Endothelial cell (in vitro differentiated cells): Measurements from ENCODE around the gene SART3. TPM values are rescaled to one million over a fixed set of nuclear protein-coding genes. Genes with fewer than 3 reads are reported as not detected.

Experiments
- DNase-seq: peaks from one replicate; pipeline ENCODE4 v3.0.0; 2021; ENCODE audit warnings: low spot score
- H3K27ac Mint-ChIP-seq: one replicate; pipeline ENCODE4 v1.8.0; 2021; ENCODE audit warnings: mixed read lengths, inconsistent platforms; ENCODE audit not compliant: unreplicated experiment
- H3K27me3 Mint-ChIP-seq: one replicate; pipeline ENCODE4 v1.8.0; 2021; ENCODE audit warnings: mild to moderate bottlenecking, moderate library complexity, mixed read lengths, inconsistent platforms; ENCODE audit not compliant: unreplicated experiment
- H3K36me3 Mint-ChIP-seq: one replicate; pipeline ENCODE4 v1.8.0; 2021; ENCODE audit warnings: mild to moderate bottlenecking, low read depth, mixed read lengths, inconsistent platforms; ENCODE audit not compliant: unreplicated experiment
- H3K4me1 Mint-ChIP-seq: one replicate; pipeline ENCODE4 v1.8.0; 2021; ENCODE audit warnings: mild to moderate bottlenecking, mixed read lengths, inconsistent platforms; ENCODE audit not compliant: unreplicated experiment
- H3K4me3 Mint-ChIP-seq: one replicate; pipeline ENCODE4 v1.8.0; 2021; ENCODE audit warnings: mild to moderate bottlenecking, mixed read lengths, inconsistent platforms; ENCODE audit not compliant: unreplicated experiment
- H3K9me3 Mint-ChIP-seq: one replicate; pipeline ENCODE4 v1.8.0; 2021; ENCODE audit warnings: mixed read lengths, inconsistent platforms; ENCODE audit not compliant: unreplicated experiment
- total RNA-seq: library from RNA; stranded (reverse); fragmentation: NEBNext Ultra II Directional; extraction: Animal tissue kit (Norgen Biotek cat#: 25700); gene quantifications from one replicate; pipeline ENCODE4 v1.2.1, GENCODE V29; 2021; ENCODE audit not compliant: unreplicated experiment
- TF ChIP-seq, protein P1 (sequence below): fragments of 200-600 bp; sonication (generic); IDR thresholded peaks from one replicate; pipeline ENCODE4 v1.5.0; 2021; ENCODE audit warnings: antibody characterized with exemption; ENCODE audit not compliant: unreplicated experiment

Gene SART3
- total RNA-seq, 1 donor from 2014 or later, result 67.8 TPM

DNA sequence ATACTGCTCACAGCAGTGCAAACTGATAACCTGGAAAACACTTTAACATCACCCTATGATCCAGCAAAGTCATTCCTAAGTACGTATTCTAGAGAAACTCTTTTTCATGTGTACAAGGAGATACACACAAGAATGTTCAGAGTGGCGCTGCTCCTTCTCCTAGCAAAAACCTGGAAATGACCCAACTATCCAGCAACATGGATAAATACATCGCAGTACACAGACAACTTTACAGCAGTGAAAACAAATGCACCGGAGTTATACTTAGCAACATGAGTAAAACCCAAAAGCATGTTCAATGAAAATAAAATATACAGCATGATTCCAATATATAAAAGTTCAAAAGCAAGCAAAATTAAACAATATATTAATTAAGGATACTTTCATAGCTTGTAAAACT, 18.7 kb downstream of the SART3 start:
- Mint-ChIP-seq H3K9me3 (no peaks in the 10 kb centered on the region), H3K36me3 (peaks cover 31% of the 10 kb centered on the region), H3K4me3 (no peak overlapping the region)

DNA sequence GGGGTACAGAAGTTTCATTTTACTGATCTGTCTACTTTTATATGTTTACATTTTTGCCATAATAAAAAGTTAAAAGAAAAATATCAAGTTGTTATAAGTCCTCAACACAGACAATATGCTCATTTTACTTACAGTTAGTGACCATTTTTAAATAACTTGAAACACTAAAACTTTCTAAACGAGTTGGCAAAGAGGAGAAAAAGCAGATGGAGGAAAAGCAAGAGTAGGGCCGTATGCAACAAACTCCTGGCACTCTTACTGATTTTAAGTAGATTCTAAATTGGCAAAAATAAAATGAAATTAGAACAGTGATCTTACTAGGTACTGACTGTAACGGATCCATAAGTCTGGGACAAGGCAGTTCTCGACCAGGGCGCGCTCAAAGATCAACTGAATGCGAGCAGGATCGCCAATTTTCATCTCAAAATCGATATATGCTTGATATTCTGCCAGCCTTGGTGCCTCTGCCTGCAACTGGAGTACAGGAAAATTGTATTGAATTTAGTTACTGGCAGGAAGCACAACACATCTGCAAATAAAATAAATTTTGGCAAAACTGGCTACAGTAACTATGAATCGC, 22.3 kb downstream of the SART3 start:
- DNase-seq, result no peak
- Mint-ChIP-seq H3K36me3 (peaks cover 30% of the 10 kb centered on the region), H3K27ac (no peak overlapping the region), H3K27me3 (peaks cover 1% of the 10 kb centered on the region), H3K9me3 (no peaks in the 10 kb centered on the region), H3K4me3 (no peak overlapping the region), H3K4me1 (no peaks in the 10 kb centered on the region)
- TF ChIP-seq, protein P1, sequence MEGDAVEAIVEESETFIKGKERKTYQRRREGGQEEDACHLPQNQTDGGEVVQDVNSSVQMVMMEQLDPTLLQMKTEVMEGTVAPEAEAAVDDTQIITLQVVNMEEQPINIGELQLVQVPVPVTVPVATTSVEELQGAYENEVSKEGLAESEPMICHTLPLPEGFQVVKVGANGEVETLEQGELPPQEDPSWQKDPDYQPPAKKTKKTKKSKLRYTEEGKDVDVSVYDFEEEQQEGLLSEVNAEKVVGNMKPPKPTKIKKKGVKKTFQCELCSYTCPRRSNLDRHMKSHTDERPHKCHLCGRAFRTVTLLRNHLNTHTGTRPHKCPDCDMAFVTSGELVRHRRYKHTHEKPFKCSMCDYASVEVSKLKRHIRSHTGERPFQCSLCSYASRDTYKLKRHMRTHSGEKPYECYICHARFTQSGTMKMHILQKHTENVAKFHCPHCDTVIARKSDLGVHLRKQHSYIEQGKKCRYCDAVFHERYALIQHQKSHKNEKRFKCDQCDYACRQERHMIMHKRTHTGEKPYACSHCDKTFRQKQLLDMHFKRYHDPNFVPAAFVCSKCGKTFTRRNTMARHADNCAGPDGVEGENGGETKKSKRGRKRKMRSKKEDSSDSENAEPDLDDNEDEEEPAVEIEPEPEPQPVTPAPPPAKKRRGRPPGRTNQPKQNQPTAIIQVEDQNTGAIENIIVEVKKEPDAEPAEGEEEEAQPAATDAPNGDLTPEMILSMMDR, result no peak

More for the DNA sequence above, 18.7 kb downstream of the SART3 start:
- Mint-ChIP-seq H3K4me1 (no peaks in the 10 kb centered on the region), H3K27me3 (no peaks in the 10 kb centered on the region), H3K27ac (no peak overlapping the region)
- DNase-seq, result no peak
- TF ChIP-seq, protein P1, result no peak

DNA sequence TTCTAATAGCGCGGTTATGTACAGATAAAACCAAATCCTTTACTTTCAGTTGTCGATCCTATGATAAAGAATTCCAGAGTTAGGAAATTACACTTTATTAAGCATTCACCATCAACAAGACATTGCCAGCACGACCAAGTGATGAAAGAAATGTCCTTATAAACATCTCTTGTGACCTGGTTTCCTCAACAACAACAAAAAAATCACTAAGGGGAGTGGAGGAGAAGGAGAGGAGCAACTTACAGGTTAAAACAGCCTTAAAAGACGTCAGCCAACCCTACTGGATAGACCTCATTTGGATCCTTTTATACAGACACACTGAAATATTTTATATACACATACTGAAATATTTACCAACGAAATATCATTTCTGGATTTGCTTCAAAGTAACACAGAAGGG, 22.8 kb downstream of the SART3 start:
- peak overlapping the region; percentile 7 for H3K27ac Mint-ChIP-seq
- DNase-seq, result no peak
- H3K4me3 Mint-ChIP-seq, result peak overlapping the region; percentile 5
- TF ChIP-seq, protein P1, result no peak
- peaks cover 1% of the 10 kb centered on the region for H3K27me3 Mint-ChIP-seq
- no peaks in the 10 kb centered on the region for H3K9me3 Mint-ChIP-seq
- H3K36me3 Mint-ChIP-seq, result peaks cover 27% of the 10 kb centered on the region
- H3K4me1 Mint-ChIP-seq, result no peaks in the 10 kb centered on the region

DNA sequence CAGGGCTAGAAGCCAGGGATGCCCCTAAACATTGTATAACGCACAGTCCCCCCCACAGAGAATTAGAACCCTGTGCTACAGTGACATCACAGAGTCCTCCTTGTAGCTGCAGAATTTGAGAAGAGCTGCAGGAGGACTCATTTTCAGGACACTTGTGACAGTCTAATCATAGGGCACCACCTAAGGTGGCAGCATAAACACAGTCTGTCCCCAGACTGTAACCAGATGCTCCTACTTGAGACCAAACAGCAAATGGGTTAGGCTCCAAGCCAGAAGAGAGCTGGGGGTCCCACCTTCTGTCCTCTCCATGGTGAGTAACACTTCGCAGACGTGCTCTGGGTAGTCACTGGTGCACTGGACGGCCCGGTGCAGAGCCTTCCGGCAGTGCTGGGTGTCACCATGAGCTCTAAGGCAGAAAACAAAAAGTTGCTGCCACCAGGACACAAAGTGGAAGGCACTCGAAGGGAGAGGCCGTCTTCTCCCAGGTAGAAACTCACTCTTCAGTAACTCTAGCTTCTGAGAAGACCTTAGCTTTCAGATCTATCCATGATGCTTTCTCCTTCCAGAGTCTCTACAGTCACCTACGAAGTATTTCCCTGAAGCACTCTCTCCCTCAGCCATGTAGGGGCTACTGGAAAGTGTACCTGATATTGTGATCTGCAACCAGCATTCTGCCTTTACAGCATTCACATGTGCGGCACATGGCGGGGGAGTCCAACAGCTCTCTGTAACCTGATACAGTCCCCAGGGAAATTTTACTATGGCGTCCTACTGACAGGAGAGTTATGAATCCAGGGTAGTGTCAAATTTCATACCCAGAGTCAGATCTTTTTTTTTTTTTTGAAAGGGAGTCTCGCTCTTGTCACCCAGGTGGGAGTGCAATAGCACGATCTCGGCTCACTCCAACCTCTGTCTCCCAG, 28.8 kb downstream of the SART3 start:
- H3K36me3 Mint-ChIP-seq, result peaks cover 36% of the 10 kb centered on the region
- no peaks in the 10 kb centered on the region for H3K4me1 Mint-ChIP-seq
- H3K9me3 Mint-ChIP-seq, result no peaks in the 10 kb centered on the region
- H3K27ac Mint-ChIP-seq, result no peak overlapping the region
- TF ChIP-seq, protein P1, result no peak
- no peak overlapping the region for H3K4me3 Mint-ChIP-seq
- DNase-seq, result no peak
- H3K27me3 Mint-ChIP-seq, result peaks cover 1% of the 10 kb centered on the region

GRCh38 chr12:108530161-108530560, 30.8 kb downstream of the SART3 start:
- no peak for DNase-seq
- Mint-ChIP-seq H3K4me1 (no peaks in the 10 kb centered on the region), H3K36me3 (peaks cover 42% of the 10 kb centered on the region), H3K27ac (no peak overlapping the region), H3K4me3 (peak overlapping the region; percentile 17), H3K27me3 (no peaks in the 10 kb centered on the region), H3K9me3 (no peaks in the 10 kb centered on the region)
- TF ChIP-seq, protein P1, result no peak
